Activated naive CD8-positive, alpha-beta T cell treated with anti-CD3 and anti-CD28 coated beads, Interleukin-2, amount 50 U/mL, for 16 hours (primary cell): ENCODE results near the gene MMEL1.

Experiments used
- DNase-seq: peaks from one replicate; pipeline ENCODE4 v3.0.0-alpha.2; 2020; ENCODE audit warnings: low read depth, low spot score

The MMEL1 gene

GRCh38 chr1:2605509-2606395 lies 27.1 kb downstream of the MMEL1 start:
- no peak for DNase-seq

- no peak for DNase-seq
These were observed 27.8 kb downstream of the MMEL1 start for GRCh38 chr1:2604844-2605508.

GRCh38 chr1:2604156-2604843 lies 28.5 kb downstream of the MMEL1 start:
- no peak for DNase-seq

GRCh38 chr1:2603521-2604155 lies 29.2 kb downstream of the MMEL1 start:
- DNase-seq, result no peak

DNA sequence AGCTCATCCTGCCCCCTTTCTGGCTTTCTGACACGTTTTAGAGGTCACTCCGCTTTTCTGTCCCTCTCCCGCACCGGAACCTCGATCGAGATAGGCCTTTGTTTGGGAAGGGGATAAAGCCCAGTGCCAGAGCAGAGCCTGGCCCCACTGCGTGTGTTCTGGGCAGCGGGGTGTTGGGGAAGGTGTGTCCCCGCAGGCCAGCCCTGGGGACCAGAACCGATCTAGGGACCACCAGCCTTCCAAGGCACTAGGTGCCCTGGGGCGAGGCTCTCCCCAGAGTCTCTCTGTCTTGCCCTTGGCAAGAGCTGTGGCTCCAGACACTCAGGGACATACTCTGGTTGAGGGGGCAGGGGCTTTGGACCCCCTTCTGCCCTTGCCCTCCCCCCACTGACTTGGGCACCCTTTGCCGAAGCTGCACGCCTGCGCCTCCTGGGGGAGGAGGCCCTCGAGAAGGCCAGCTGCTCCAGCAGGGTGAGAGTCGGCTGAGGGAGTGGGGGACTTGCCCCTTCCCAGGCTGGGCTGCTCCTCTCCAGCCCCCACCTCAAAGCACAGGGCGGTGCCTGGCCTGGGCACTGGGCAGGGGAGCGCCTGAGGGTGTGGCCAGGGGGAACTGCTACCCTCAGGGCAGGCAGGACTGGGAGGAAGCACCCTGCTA lies 29.8 kb downstream of the MMEL1 start:
- no peak for DNase-seq

- no peak for DNase-seq
These were observed 30.4 kb downstream of the MMEL1 start for GRCh38 chr1:2602311-2602835.

- no peak for DNase-seq
These were observed 31.0 kb downstream of the MMEL1 start for GRCh38 chr1:2601721-2602303.

DNA sequence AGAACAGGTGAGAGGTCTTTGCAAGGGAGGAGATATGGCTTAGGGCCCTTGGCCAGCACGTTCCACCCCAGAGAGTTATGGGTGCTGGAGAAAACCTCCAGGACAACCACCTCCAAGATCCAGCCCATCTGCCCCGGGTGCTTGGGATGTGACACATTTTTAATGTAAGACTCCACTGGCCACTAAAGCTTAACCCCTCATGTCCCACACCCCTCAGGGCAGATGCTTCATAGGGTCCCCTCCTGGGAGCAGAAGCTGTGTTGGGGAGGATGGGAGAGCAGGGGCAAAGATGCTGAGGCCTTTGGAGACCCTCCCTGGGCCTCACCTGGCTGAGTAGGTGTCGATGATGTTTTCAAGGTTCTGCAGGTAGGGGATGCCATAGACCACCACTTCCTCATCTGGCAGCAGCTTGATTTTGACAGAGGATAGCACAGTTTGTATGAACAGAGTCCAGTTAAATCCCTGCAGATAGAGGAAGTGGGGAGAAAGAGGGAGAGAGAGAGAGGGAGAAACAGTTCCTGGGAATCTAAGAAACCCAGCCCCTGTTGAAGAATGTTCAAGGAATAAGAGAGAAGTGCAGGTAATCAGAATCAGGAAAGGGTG lies 34.4 kb downstream of the MMEL1 start:
- no peak for DNase-seq

- DNase-seq, result no peak
These were observed 35.1 kb downstream of the MMEL1 start for GRCh38 chr1:2597441-2598328.

DNA sequence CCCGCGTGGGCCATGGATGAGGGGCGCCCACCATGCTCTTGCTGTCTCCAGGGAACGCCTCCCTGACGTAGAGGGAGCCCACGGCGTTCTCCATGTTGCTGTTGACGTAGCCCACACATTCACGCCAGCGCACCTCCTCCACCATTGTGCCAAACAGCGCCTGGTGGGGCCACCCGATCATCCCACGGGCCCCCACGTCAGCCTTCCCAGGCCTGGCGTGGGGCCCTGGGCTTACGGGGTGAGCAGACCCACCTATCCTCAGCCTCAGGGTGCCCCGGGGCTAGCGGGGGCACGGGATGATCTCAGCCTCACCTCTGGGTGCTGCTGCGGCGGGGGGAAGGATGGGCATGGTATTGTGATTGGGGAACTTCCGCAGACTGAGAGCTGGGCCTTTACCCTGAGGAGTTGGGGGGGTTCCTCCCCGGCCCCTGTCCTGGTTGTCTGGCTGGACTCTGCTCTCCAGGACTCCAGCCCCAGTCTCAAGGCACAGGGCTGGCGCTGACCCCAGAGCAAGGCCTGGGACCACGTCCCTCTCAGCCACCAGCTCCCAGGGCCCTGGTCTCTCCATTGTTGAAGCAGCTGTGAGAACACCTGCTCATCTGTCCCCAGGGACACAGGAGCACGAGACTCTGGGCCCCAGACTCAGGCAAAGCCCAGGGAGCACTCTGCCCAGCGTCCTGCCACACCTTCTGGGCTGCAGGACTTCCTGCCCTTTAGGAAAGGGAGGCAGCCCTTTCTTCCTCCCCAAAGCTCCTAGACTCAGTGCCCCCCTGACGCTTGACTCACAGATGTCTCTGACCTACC lies 36.1 kb downstream of the MMEL1 start:
- DNase-seq, result no peak

GRCh38 chr1:2595812-2596529 lies 36.8 kb downstream of the MMEL1 start:
- DNase-seq, result no peak

DNA sequence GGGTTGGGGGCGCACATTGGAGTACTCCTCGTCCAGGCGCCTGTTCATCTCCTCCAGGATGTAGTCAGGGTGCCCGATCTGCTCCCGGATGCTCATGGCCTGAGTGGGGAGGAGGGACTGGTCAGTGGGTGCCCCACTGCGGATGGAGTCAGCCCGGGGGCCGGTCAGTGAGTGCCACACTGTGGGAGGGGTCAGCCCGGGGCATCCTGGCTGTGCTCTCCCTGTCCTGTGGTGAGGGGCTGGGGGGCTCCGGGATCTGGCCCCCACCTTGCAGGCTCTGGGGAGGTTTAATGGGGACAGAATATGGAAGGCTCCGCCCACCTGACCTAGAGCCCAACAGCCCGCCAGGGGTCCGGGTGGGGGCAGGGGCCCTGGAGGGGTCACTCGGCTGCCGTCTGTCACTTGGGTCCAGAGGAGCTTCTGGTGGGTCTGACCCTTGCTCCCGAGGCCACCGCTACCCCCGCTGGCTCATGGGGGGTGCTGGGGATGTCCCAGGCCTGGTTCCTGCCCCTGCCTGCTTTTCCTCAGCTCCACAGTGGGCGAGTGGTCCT lies 37.5 kb downstream of the MMEL1 start:
- DNase-seq, result no peak

- DNase-seq, result no peak
These were observed 38.1 kb downstream of the MMEL1 start for GRCh38 chr1:2594641-2595131.

- no peak for DNase-seq
These were observed 38.7 kb downstream of the MMEL1 start for GRCh38 chr1:2594001-2594640.

- no peak for DNase-seq
These were observed 39.5 kb downstream of the MMEL1 start for GRCh38 chr1:2593251-2593878.

DNA sequence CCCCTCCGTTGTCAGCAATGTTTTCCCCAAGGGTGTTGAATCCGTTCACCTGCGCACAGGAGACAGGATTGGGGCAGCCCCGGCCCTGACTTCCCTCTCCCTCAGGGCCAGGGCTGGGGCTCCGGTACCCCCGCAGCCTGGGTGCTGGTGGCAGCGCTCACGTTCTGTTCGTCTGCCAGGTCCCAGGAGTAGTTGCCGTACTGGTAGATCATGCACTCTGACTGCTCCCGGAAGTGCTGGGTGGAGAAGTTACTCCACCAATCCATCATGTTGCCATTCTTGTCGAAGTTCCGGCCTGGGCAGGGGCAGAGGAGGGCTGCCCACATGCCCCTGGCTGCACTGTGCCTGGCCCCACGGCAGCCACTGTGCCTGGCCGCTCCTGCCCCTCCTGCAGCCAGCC lies 40.1 kb downstream of the MMEL1 start:
- DNase-seq, result no peak
